ENCODE data around the gene KIF22.

DNA sequence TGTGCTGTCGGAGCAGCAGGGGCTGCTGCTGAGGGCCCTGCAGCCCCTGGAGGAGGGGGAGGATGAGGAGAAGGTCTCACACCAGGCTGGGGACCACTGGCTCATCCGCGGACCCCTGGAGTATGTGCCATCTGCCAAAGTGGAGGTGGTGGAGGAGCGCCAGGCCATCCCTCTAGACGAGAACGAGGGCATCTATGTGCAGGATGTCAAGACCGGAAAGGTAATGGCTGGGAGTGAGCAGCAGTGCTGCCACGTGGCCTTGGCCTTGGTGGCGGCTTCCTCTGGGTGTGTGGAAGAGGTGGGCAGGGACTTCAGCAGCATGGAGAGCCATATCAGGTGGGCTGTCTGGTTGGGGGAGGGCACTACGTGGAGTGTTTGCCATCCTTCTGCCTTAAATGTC is 49.7 kb downstream of the KIF22 start:
- TF ChIP-seq POLR2AphosphoS5 (IDR thresholded peaks at IDR 0.05; ENCODE audit: low read depth, low read length) (no peak), POLR2A (IDR thresholded peaks at IDR 0.05; ENCODE audit: low read depth, low read length) (no peak)

Data from GM12892 (cell line).